K562 (cell line): ENCODE data around the gene NT5C1A. TPM values are rescaled to one million over a fixed set of nuclear protein-coding genes. Genes with fewer than 3 reads are reported as not detected.

Experiments used
- ATAC-seq: fragments of 200-7000 bp; cut with Tn5 transposase; 3 replicates; pipeline ENCODE4 v1.9.1; 2020; ENCODE audit warnings: moderate library complexity
- BruUV-seq: library from RNA; stranded (reverse); fragments of 400-500 nt; replicated peaks from 2 replicates; lab custom pipeline; 2021; lab: Mats Ljungman, UMichigan
- CTCF ChIA-PET: fragments of 300-600 bp; formaldehyde crosslinking; extraction: SDS; loops from one replicate; lab custom pipeline; 2021; ENCODE audit warnings: low intra/inter-chr PET ratio; lab: Yijun Ruan, JAX
- POLR2A ChIA-PET: fragments of 300-600, 350-650 bp; sonication (Branson Sonifier 250); formaldehyde crosslinking; extraction: SDS; loops from one replicate; lab custom pipeline; 2021; ENCODE audit warnings: antibody characterized with exemption, inconsistent platforms; lab: Yijun Ruan, JAX
- DNase-seq, 4 experiments: peaks; one replicate each; pipeline versions ENCODE4 v3.0.0 to v3.0.0-alpha.2; 2011 to 2018; ENCODE audit warnings: low spot score in 3 of 4, mixed read lengths in 3 of 4; ENCODE audit errors: extremely low read depth in 1 of 4
- FAIRE-seq: peaks from 2 replicates; lab custom pipeline; 2011; peaks lifted over from hg19 to GRCh38; lab: Jason Lieb, UNC
- H2AFZ ChIP-seq: 2 replicates; pipeline ENCODE4 v1.6.0; 2011; ENCODE audit warnings: low read depth, low read length, control low read depth, inconsistent platforms
- H3K27ac ChIP-seq: fragments of 200-600 bp; 3 replicates; pipeline ENCODE4 v1.8.0; 2011; ENCODE audit warnings: low read depth, mild to moderate bottlenecking, control low read depth, inconsistent platforms, low read length, moderate library complexity, mixed read lengths; ENCODE audit errors: extremely low read depth
- H3K27me3 ChIP-seq, 2 experiments: fragments of 300-600 bp in 1 of 2; 2 replicates in 1 of 2; 3 replicates in 1 of 2; pipeline versions ENCODE4 v1.6.0 to v1.8.0; 2011; ENCODE audit warnings: inconsistent platforms in 2 of 2, low read length in 2 of 2, mild to moderate bottlenecking in 1 of 2, mixed read lengths in 1 of 2, moderate library complexity in 1 of 2; ENCODE audit not compliant: control insufficient read depth in 2 of 2, insufficient read depth in 2 of 2
- H3K36me3 ChIP-seq: fragments of 300-600 bp; 3 replicates; pipeline ENCODE4 v1.8.0; 2011; ENCODE audit warnings: mild to moderate bottlenecking, low read length, inconsistent platforms; ENCODE audit not compliant: control insufficient read depth, insufficient read depth
- H3K4me1 ChIP-seq, 2 experiments: fragments of 200-600 bp in 1 of 2; replicated peaks in 1 of 2; 2 replicates in 1 of 2; 3 replicates in 1 of 2; pipeline versions ENCODE4 v1.5.1 to v1.8.0; 2011; ENCODE audit warnings: inconsistent platforms in 2 of 2, low read length in 2 of 2, mild to moderate bottlenecking in 1 of 2, mixed read lengths in 1 of 2, moderate library complexity in 1 of 2; ENCODE audit not compliant: control insufficient read depth in 2 of 2, insufficient read depth in 2 of 2
- H3K4me2 ChIP-seq: 2 replicates; pipeline ENCODE4 v1.6.1; 2011; ENCODE audit warnings: low read length, control low read depth, inconsistent platforms, mixed read lengths; ENCODE audit not compliant: insufficient read depth
- H3K4me3 ChIP-seq: fragments of 200-600 bp; sonication (generic), shearing (Covaris generic); 2 replicates; pipeline ENCODE4 v1.5.1; 2016; ENCODE audit warnings: control low read depth, inconsistent platforms
- H3K79me2 ChIP-seq: fragments of 200-600 bp; 3 replicates; pipeline ENCODE4 v1.8.0; 2011; ENCODE audit warnings: low read length, inconsistent platforms; ENCODE audit not compliant: control insufficient read depth, insufficient read depth
- H3K9ac ChIP-seq, 2 experiments: 2 replicates each; pipeline versions ENCODE4 v1.6.0 to v1.6.1; 2011; ENCODE audit warnings: low read depth in 2 of 2, low read length in 2 of 2, control low read depth in 1 of 2, inconsistent platforms in 1 of 2, mild to moderate bottlenecking in 1 of 2, mixed read lengths in 1 of 2; ENCODE audit not compliant: insufficient read depth in 1 of 2
- H3K9me1 ChIP-seq: one replicate; pipeline ENCODE4 v1.6.0; 2011; ENCODE audit warnings: inconsistent platforms, mild to moderate bottlenecking, low read length, moderate library complexity; ENCODE audit not compliant: control insufficient read depth, insufficient read depth
- H3K9me3 ChIP-seq: replicated peaks from 2 replicates; pipeline ENCODE4 v1.5.1; 2011; ENCODE audit warnings: low read depth, low read length, inconsistent platforms; ENCODE audit not compliant: control insufficient read depth, insufficient read depth
- H4K20me1 ChIP-seq: replicated peaks from 2 replicates; pipeline ENCODE4 v1.6.1; 2011; ENCODE audit warnings: low read length, inconsistent platforms, mixed read lengths; ENCODE audit not compliant: control insufficient read depth, insufficient read depth
- ARID4B ChIP-seq: sonication (generic); formaldehyde crosslinking; IDR thresholded peaks from 2 replicates; pipeline ENCODE4 v1.8.0; 2022; ENCODE audit warnings: mild to moderate bottlenecking, missing genetic modification reagents
- ATF3 ChIP-seq, 2 experiments: fragments of 450-650 bp in 1 of 2; sonication (generic) in 1 of 2; formaldehyde crosslinking in 1 of 2; IDR thresholded peaks in 1 of 2; conservative IDR thresholded peaks in 1 of 2; 2 replicates each; pipeline versions ENCODE4 v1.6.1 to v1.8.1; 2016 to 2023; ENCODE audit warnings: mild to moderate bottlenecking in 2 of 2, moderate library complexity in 2 of 2, inconsistent platforms in 1 of 2, missing genetic modification reagents in 1 of 2
- GMEB1 ChIP-seq: fragments of 250-450 bp; sonication (Bioruptor Pico); IDR thresholded peaks from 2 replicates; pipeline ENCODE4 v1.4.0; 2020; ENCODE audit warnings: mild to moderate bottlenecking
- HBP1 ChIP-seq: fragments of 450-650 bp; formaldehyde crosslinking; IDR thresholded peaks from 2 replicates; pipeline ENCODE4 v1.4.0; 2022; ENCODE audit warnings: missing genetic modification characterization
- POLR2A ChIP-seq: fragments of 450-650 bp; conservative IDR thresholded peaks from 2 replicates; pipeline ENCODE4 v1.6.1; 2016
- POLR2B ChIP-seq: fragments of 450-650 bp; IDR thresholded peaks from 2 replicates; pipeline ENCODE4 v1.6.1; 2018; ENCODE audit warnings: low read depth; ENCODE audit not compliant: partially characterized antibody
- POLR3G ChIP-seq: IDR thresholded peaks from 2 replicates; pipeline ENCODE4 v1.6.1; 2011; ENCODE audit not compliant: insufficient read length, insufficient replicate concordance; ENCODE audit errors: extremely low read depth
- SMARCA4 ChIP-seq: fragments of 450-650 bp; IDR thresholded peaks from 2 replicates; pipeline ENCODE4 v1.6.1; 2016
- ZFX ChIP-seq: sonication (generic); formaldehyde crosslinking; IDR thresholded peaks from 2 replicates; pipeline ENCODE4 v1.8.0; 2022; ENCODE audit warnings: mild to moderate bottlenecking, missing genetic modification reagents, moderate library complexity
- ZNF140 ChIP-seq: fragments of 250-450 bp; sonication (Bioruptor Pico); IDR thresholded peaks from 2 replicates; pipeline ENCODE4 v1.8.0; 2021; ENCODE audit warnings: moderate library complexity, mild to moderate bottlenecking, inconsistent platforms
- ZNF316 ChIP-seq: fragments of 450-650 bp; IDR thresholded peaks from 2 replicates; pipeline ENCODE4 v1.6.1; 2016
- ZNF444 ChIP-seq: fragments of 250-450 bp; sonication (Bioruptor Pico); IDR thresholded peaks from 2 replicates; pipeline ENCODE4 v1.4.0; 2020; ENCODE audit warnings: mild to moderate bottlenecking, moderate library complexity
- ZNF589 ChIP-seq: fragments of 200-800 bp; sonication (Bioruptor generic); IDR thresholded peaks from 2 replicates; pipeline ENCODE4 v1.6.1; 2016; ENCODE audit warnings: low read depth, missing genetic modification characterization, missing compliant biosample characterization
- WGBS: fragments of 100-300 bp; shearing (Covaris generic); methylation state at CpG from one replicate; pipeline ENCODE4 v1.1.6; 2016; ENCODE audit warnings: low coverage, mixed read lengths; ENCODE audit not compliant: insufficient coverage; ENCODE audit errors: missing lambda C conversion rate; 5-methylcytosine and 5-hydroxymethylcytosine counted together
- in situ Hi-C: fragments of 300-500 bp; cut with MboI; formaldehyde crosslinking; loops from 4 replicates; pipeline ENCODE4 v1.15.0; 2018; ENCODE audit warnings: inconsistent platforms, mixed read lengths
- intact Hi-C: fragments of 100-400 bp; cut with micrococcal nuclease; formaldehyde crosslinking; loops from 2 replicates; pipeline ENCODE4 v1.14.2; 2022
- polyA plus RNA-seq, 8 experiments: library from polyadenylated mRNA; depleted of rRNA in 4 of 8; stranded (reverse) in 5 of 8; unstranded in 3 of 8; fragments of >200 nt; fragmentation: Nextera tagmentation in 2 of 8; fragmentation: Illumina TruSeq in 1 of 8; extraction: Ambion mirVana in 2 of 8; extraction: Trizol in 1 of 8; gene quantifications; 2 replicates each; pipeline versions ENCODE4 v1.2.1 to v1.2.3, GENCODE V29; 2011 to 2014; ENCODE audit warnings: inconsistent platforms in 1 of 8, missing spikeins in 1 of 8
- total RNA-seq, 7 experiments: library from RNA; depleted of rRNA in 6 of 7; stranded (reverse); fragments of >200 nt in 6 of 7; fragmentation: Illumina TruSeq in 2 of 7; extraction: Trizol in 2 of 7; gene quantifications; 2 replicates each; pipeline versions ENCODE4 v1.2.1 to v1.2.3, GENCODE V29; 2011 to 2021; ENCODE audit warnings: low replicate concordance in 1 of 7

Gene NT5C1A
- total and polyA plus RNA-seq, 9 of the 15 experiments (the other 6 are each of a cell fraction or from before 2014, with no cell fraction given): not detected

GRCh38 chr1:39615086-39615673 is 56.7 kb downstream of the NT5C1A start:
- in situ Hi-C loops (no loop called here), intact Hi-C loops (no loop called here)
- no peak for FAIRE-seq
- no peak for TF ChIP-seq POLR2A
- no peak for TF ChIP-seq ZNF444
- TF ChIP-seq ZNF589: no peak
- no peak for TF ChIP-seq POLR2B
- TF ChIP-seq HBP1: no peak
- no peak for TF ChIP-seq POLR3G
- TF ChIP-seq ZFX (CRISPR knock-in tag): no peak
- no peak for TF ChIP-seq GMEB1 (CRISPR knock-in tag)
- peak; percentile 99 for TF ChIP-seq ZNF316
- TF ChIP-seq ATF3 (IDR thresholded peaks at IDR 0.05): peak; percentile 17; the same call in 1 of the 2 replicates
- no peak for TF ChIP-seq ATF3 (CRISPR knock-in tag; conservative IDR thresholded peaks at IDR 0.05)
- TF ChIP-seq ARID4B (CRISPR knock-in tag): no peak
- TF ChIP-seq SMARCA4: peak; percentile 62; the same call in 1 of the 2 replicates
- TF ChIP-seq ZNF140 (CRISPR knock-in tag): no peak

More at GRCh38 chr1:39615086-39615673, 56.7 kb downstream of the NT5C1A start:
- Histone ChIP-seq H3K27me3 (peaks cover 3 to 19% of the 10 kb centered on the region in 2 experiments; a peak in 3 of 5 replicates), H4K20me1 (no peaks in the 10 kb centered on the region; the same call in 1 of the 2 replicates), H3K4me1 (peaks cover 2% of the 10 kb centered on the region in 2 experiments; a peak in 3 of 5 replicates), H3K36me3 (no peaks in the 10 kb centered on the region), H3K9me3 (no peaks in the 10 kb centered on the region), H3K4me2 (no peak overlapping the region), H3K9ac (no peak overlapping the region), H3K79me2 (no peaks in the 10 kb centered on the region), H3K27ac (no peak overlapping the region), H3K9me1 (no peaks in the 10 kb centered on the region), H3K4me3 (no peak overlapping the region), H2AFZ (no peak overlapping the region)
- BruUV-seq: no TSS peak
- ATAC-seq (peak; percentile 43; the same call in 1 of the 3 replicates), DNase-seq (no peak)
- 11% methylated on average over 8 of the region's 8 CpGs for WGBS
- ChIA-PET POLR2A (interaction anchor here (0.6 to 1.2 kb wide), 2 partner anchors 9 to 26 kb away, joined by 3 to 4 read pairs; no protein-coding TSS in a partner anchor), CTCF (no interaction called here)
